ENCODE measurements around the gene ADAMTS9. TPM values are rescaled to one million over a fixed set of nuclear protein-coding genes. Genes with fewer than 3 reads are reported as not detected.
A peak's percentile ranks its signal among the peaks of the same experiment; 100 is the strongest.

ADAMTS9 gene
- total and polyA plus RNA-seq, 2 of the 13 experiments (the other 11 are each of a cell fraction or from before 2014, with no cell fraction given), result 0.02 to 0.09 TPM

DNA sequence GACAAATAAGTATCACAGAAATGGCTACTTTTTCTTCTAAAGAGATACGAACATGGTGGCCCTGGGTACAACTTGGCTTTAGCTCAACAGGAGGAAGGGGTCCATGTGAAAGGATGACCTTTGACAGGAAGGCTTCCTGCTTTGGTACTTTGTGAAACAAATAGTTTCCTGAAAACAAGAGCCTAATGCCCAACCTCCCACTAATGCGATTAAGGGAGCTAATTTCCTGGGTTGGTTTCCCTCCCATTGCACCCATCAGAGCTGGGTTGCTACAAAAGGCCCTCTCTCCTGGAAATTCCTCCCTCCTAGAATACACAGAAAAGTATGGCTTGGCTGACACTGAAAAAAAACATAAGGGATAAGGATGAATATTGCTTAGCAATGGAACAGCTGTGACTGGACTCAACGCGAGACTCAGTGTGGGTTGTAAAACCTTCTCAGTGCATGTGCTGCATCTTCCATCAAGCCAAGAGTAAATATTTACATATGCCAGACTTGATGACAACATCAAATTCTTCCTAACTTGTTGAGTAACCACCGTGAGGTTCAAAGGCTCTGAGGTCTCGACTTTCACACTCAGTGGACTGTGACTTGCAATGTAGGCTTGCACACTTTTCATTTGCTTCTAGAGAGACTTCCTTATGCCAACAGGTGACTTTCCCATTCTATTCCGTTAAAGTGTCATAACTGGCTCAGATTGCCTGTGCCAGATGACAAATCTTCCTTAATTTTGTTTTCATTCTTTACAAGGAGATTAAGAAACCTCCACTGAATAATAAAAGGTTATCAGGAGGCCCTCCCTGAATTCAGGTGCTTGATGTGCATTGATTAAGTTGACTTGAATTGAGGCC lies 60.1 kb downstream of the ADAMTS9 start (continued):
- TF ChIP-seq, protein P1, sequence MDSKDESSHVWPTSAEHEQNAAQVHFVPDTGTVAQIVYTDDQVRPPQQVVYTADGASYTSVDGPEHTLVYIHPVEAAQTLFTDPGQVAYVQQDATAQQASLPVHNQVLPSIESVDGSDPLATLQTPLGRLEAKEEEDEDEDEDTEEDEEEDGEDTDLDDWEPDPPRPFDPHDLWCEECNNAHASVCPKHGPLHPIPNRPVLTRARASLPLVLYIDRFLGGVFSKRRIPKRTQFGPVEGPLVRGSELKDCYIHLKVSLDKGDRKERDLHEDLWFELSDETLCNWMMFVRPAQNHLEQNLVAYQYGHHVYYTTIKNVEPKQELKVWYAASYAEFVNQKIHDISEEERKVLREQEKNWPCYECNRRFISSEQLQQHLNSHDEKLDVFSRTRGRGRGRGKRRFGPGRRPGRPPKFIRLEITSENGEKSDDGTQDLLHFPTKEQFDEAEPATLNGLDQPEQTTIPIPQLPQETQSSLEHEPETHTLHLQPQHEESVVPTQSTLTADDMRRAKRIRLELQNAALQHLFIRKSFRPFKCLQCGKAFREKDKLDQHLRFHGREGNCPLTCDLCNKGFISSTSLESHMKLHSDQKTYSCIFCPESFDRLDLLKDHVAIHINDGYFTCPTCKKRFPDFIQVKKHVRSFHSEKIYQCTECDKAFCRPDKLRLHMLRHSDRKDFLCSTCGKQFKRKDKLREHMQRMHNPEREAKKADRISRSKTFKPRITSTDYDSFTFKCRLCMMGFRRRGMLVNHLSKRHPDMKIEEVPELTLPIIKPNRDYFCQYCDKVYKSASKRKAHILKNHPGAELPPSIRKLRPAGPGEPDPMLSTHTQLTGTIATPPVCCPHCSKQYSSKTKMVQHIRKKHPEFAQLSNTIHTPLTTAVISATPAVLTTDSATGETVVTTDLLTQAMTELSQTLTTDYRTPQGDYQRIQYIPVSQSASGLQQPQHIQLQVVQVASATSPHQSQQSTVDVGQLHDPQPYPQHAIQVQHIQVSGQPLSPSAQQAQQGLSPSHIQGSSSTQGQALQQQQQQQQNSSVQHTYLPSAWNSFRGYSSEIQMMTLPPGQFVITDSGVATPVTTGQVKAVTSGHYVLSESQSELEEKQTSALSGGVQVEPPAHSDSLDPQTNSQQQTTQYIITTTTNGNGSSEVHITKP (CRISPR knock-in tag; IDR thresholded peaks at IDR 0.05; ENCODE audit: low read depth), result no peak
- TF ChIP-seq FOXJ3 (CRISPR knock-in tag; IDR thresholded peaks at IDR 0.05; ENCODE audit: borderline replicate concordance), result peak; percentile 67; the same call in 1 of the 2 replicates
- TF ChIP-seq SOX5 (CRISPR knock-in tag; IDR thresholded peaks at IDR 0.05; ENCODE audit: borderline replicate concordance), result peak; percentile 26; the same call in 1 of the 2 replicates
- peak; percentile 80 for TF ChIP-seq ARID5B (CRISPR knock-in tag; IDR thresholded peaks at IDR 0.05)
- TF ChIP-seq, protein P2, sequence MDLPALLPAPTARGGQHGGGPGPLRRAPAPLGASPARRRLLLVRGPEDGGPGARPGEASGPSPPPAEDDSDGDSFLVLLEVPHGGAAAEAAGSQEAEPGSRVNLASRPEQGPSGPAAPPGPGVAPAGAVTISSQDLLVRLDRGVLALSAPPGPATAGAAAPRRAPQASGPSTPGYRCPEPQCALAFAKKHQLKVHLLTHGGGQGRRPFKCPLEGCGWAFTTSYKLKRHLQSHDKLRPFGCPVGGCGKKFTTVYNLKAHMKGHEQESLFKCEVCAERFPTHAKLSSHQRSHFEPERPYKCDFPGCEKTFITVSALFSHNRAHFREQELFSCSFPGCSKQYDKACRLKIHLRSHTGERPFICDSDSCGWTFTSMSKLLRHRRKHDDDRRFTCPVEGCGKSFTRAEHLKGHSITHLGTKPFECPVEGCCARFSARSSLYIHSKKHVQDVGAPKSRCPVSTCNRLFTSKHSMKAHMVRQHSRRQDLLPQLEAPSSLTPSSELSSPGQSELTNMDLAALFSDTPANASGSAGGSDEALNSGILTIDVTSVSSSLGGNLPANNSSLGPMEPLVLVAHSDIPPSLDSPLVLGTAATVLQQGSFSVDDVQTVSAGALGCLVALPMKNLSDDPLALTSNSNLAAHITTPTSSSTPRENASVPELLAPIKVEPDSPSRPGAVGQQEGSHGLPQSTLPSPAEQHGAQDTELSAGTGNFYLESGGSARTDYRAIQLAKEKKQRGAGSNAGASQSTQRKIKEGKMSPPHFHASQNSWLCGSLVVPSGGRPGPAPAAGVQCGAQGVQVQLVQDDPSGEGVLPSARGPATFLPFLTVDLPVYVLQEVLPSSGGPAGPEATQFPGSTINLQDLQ (CRISPR knock-in tag; IDR thresholded peaks at IDR 0.05), result no peak
- TF ChIP-seq ZFP90 (CRISPR knock-in tag; IDR thresholded peaks at IDR 0.05; ENCODE audit: borderline replicate concordance), result no peak
- no peak for TF ChIP-seq ETV6 (CRISPR knock-in tag; conservative IDR thresholded peaks at IDR 0.05)
- TF ChIP-seq NFKB2 (CRISPR knock-in tag; IDR thresholded peaks at IDR 0.05; ENCODE audit: borderline replicate concordance), result no peak
- TF ChIP-seq ZFP36 (IDR thresholded peaks at IDR 0.05; ENCODE audit: borderline replicate concordance, low read depth, low read length, partially characterized antibody), result no peak
- no peak for TF ChIP-seq HCFC1 (IDR thresholded peaks at IDR 0.05; ENCODE audit: low read depth, low read length)
- TF ChIP-seq MAFF (IDR thresholded peaks at IDR 0.05; ENCODE audit: low read depth, low read length), result 0 out of 2 replicates have a peak, but pooled peaks have one; percentile 4
- no peak for TF ChIP-seq ELF3 (CRISPR knock-in tag; IDR thresholded peaks at IDR 0.05)
- no peak for TF ChIP-seq ZNF124 (CRISPR knock-in tag; IDR thresholded peaks at IDR 0.05)
- no peak for TF ChIP-seq SATB2 (CRISPR knock-in tag; IDR thresholded peaks at IDR 0.05)
- TF ChIP-seq MAFK (conservative IDR thresholded peaks at IDR 0.05 in 1 of 2, IDR thresholded peaks at IDR 0.05 in 1 of 2; ENCODE audit: low read length in 2 of 2), result peak; percentile 2 to 51; a peak in 2 of 4 replicates
- TF ChIP-seq HNRNPH1 (optimal IDR thresholded peaks at IDR 0.05; ENCODE audit: low read depth, low read length), result no peak
- TF ChIP-seq MIXL1 (CRISPR knock-in tag; IDR thresholded peaks at IDR 0.05), result no peak
- TF ChIP-seq TBX3 (IDR thresholded peaks at IDR 0.05; ENCODE audit: borderline replicate concordance), result 0 out of 2 replicates have a peak, but pooled peaks have one; percentile 27
